NCI-H446 treated with DMSO at 0.1 percent for 48 hours (cell line): ENCODE measurements around the gene TMEM225B.
"Not testable (repeated sequence)": the region's sequence is repeated elsewhere in the genome, so short reads cannot be mapped to it uniquely, and the experiment has no call there.

Experiments used
- DNase-seq: peaks from one replicate; lab custom pipeline; 2025; lab: John Stamatoyannopoulos, UW

The TMEM225B gene

GRCh38 chr7:99657879-99658278 is 59.8 kb downstream of the TMEM225B start:
- DNase-seq, result not testable (repeated sequence)
